ENCODE measurements around the gene TIMM23. TPM values are rescaled to one million over a fixed set of nuclear protein-coding genes. Genes with fewer than 3 reads are reported as not detected.

The TIMM23 gene
- total and polyA plus RNA-seq, 10 of the 15 experiments (the other 5 are each of a cell fraction or from before 2014, with no cell fraction given) = 90.0 to 228 (median 120) TPM

DNA sequence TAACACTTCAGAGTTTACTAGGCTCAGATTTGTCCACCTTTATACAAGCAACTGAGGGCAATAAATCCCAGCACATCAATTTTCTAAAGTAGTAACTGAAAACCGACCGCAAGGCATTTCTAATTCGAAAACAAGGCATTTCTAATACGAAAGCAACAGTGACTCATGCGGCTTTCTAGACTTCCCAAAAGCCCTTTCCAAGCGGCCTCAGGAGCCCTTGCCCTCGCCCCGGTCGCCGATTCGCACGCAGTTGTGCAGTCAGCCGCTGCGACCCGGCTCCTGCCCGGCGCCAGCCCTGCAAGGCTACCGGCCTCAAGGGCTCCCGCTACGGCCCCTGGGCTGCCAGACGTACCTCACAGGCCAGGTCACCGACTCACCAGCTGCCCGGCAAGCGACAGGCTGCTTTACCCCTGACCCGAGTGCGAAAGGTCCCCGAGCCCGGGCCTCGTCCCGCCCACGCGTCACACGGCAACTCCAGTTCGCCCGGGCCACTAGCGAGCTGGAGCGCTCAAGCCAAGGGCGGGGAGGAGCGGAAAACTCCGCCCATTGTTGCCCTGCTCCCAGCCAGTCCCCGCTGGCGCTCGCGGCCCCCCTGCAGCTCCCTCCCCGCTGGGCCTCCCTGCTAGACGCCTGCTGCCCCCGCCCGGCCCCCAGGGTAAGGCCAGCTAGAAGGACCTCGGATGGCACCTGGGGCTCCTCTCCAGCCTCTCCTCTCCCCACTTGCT, 50.9 kb downstream of the TIMM23 start (continued):
- TF ChIP-seq, protein P1, sequence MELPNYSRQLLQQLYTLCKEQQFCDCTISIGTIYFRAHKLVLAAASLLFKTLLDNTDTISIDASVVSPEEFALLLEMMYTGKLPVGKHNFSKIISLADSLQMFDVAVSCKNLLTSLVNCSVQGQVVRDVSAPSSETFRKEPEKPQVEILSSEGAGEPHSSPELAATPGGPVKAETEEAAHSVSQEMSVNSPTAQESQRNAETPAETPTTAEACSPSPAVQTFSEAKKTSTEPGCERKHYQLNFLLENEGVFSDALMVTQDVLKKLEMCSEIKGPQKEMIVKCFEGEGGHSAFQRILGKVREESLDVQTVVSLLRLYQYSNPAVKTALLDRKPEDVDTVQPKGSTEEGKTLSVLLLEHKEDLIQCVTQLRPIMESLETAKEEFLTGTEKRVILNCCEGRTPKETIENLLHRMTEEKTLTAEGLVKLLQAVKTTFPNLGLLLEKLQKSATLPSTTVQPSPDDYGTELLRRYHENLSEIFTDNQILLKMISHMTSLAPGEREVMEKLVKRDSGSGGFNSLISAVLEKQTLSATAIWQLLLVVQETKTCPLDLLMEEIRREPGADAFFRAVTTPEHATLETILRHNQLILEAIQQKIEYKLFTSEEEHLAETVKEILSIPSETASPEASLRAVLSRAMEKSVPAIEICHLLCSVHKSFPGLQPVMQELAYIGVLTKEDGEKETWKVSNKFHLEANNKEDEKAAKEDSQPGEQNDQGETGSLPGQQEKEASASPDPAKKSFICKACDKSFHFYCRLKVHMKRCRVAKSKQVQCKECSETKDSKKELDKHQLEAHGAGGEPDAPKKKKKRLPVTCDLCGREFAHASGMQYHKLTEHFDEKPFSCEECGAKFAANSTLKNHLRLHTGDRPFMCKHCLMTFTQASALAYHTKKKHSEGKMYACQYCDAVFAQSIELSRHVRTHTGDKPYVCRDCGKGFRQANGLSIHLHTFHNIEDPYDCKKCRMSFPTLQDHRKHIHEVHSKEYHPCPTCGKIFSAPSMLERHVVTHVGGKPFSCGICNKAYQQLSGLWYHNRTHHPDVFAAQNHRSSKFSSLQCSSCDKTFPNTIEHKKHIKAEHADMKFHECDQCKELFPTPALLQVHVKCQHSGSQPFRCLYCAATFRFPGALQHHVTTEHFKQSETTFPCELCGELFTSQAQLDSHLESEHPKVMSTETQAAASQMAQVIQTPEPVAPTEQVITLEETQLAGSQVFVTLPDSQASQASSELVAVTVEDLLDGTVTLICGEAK (IDR thresholded peaks at IDR 0.05; ENCODE audit: borderline replicate concordance) = no peak
- TF ChIP-seq RAD51 (IDR thresholded peaks at IDR 0.05) (no peak), MEF2B (IDR thresholded peaks at IDR 0.05; ENCODE audit: partially characterized antibody, poor library complexity, severe bottlenecking) (peak; percentile 25), SIN3A (IDR thresholded peaks at IDR 0.05; ENCODE audit: low read depth, low read length) (no peak; the same call in 1 of the 2 replicates), POLR2AphosphoS2 (IDR thresholded peaks at IDR 0.05; ENCODE audit: low read depth, low read length) (peak; percentile 62; the same call in 1 of the 2 replicates), HDAC2 (IDR thresholded peaks at IDR 0.05) (no peak), POLR2AphosphoS5 (IDR thresholded peaks at IDR 0.05; ENCODE audit: low read length) (peak; percentile 57), ZNF622 (IDR thresholded peaks at IDR 0.05) (no peak), EGR1 (IDR thresholded peaks at IDR 0.05; ENCODE audit: borderline replicate concordance in 1 of 2, low read depth in 2 of 2, low read length in 2 of 2) (peak in 1 of 2 experiments; percentile 94; a peak in 2 of 3 replicates), RCOR1 (conservative IDR thresholded peaks at IDR 0.05; ENCODE audit: low read depth, low read length) (no peak), PAX5 (IDR thresholded peaks at IDR 0.05; ENCODE audit: borderline replicate concordance, low read depth, low read length) (no peak; the same call in 1 of the 2 replicates), SREBF2 (IDR thresholded peaks at IDR 0.05; ENCODE audit: low read length) (no peak), CBX5 (IDR thresholded peaks at IDR 0.05; ENCODE audit: low read depth) (0 out of 2 replicates have a peak, but pooled peaks have one; percentile 8), TARDBP (IDR thresholded peaks at IDR 0.05; ENCODE audit: borderline replicate concordance) (no peak), HDGF (IDR thresholded peaks at IDR 0.05) (peak; percentile 96), SREBF1 (IDR thresholded peaks at IDR 0.05; ENCODE audit: low read length) (no peak)
- TF ChIP-seq, protein P2, sequence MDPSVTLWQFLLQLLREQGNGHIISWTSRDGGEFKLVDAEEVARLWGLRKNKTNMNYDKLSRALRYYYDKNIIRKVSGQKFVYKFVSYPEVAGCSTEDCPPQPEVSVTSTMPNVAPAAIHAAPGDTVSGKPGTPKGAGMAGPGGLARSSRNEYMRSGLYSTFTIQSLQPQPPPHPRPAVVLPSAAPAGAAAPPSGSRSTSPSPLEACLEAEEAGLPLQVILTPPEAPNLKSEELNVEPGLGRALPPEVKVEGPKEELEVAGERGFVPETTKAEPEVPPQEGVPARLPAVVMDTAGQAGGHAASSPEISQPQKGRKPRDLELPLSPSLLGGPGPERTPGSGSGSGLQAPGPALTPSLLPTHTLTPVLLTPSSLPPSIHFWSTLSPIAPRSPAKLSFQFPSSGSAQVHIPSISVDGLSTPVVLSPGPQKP (IDR thresholded peaks at IDR 0.05; ENCODE audit: low read depth, low read length) = no peak
- TF ChIP-seq, protein P3, sequence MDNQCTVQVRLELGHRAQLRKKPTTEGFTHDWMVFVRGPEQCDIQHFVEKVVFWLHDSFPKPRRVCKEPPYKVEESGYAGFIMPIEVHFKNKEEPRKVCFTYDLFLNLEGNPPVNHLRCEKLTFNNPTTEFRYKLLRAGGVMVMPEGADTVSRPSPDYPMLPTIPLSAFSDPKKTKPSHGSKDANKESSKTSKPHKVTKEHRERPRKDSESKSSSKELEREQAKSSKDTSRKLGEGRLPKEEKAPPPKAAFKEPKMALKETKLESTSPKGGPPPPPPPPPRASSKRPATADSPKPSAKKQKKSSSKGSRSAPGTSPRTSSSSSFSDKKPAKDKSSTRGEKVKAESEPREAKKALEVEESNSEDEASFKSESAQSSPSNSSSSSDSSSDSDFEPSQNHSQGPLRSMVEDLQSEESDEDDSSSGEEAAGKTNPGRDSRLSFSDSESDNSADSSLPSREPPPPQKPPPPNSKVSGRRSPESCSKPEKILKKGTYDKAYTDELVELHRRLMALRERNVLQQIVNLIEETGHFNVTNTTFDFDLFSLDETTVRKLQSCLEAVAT (IDR thresholded peaks at IDR 0.05) = no peak
- TF ChIP-seq, protein P4, sequence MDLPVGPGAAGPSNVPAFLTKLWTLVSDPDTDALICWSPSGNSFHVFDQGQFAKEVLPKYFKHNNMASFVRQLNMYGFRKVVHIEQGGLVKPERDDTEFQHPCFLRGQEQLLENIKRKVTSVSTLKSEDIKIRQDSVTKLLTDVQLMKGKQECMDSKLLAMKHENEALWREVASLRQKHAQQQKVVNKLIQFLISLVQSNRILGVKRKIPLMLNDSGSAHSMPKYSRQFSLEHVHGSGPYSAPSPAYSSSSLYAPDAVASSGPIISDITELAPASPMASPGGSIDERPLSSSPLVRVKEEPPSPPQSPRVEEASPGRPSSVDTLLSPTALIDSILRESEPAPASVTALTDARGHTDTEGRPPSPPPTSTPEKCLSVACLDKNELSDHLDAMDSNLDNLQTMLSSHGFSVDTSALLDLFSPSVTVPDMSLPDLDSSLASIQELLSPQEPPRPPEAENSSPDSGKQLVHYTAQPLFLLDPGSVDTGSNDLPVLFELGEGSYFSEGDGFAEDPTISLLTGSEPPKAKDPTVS (IDR thresholded peaks at IDR 0.05; ENCODE audit: low read depth, low read length) = no peak
- TF ChIP-seq, protein P5, sequence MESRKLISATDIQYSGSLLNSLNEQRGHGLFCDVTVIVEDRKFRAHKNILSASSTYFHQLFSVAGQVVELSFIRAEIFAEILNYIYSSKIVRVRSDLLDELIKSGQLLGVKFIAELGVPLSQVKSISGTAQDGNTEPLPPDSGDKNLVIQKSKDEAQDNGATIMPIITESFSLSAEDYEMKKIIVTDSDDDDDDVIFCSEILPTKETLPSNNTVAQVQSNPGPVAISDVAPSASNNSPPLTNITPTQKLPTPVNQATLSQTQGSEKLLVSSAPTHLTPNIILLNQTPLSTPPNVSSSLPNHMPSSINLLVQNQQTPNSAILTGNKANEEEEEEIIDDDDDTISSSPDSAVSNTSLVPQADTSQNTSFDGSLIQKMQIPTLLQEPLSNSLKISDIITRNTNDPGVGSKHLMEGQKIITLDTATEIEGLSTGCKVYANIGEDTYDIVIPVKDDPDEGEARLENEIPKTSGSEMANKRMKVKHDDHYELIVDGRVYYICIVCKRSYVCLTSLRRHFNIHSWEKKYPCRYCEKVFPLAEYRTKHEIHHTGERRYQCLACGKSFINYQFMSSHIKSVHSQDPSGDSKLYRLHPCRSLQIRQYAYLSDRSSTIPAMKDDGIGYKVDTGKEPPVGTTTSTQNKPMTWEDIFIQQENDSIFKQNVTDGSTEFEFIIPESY (IDR thresholded peaks at IDR 0.05) = no peak
